ENCODE measurements around the gene MAGEL2. TPM values are rescaled to one million over a fixed set of nuclear protein-coding genes. Genes with fewer than 3 reads are reported as not detected.
A peak's percentile ranks its signal among the peaks of the same experiment; 100 is the strongest.

MAGEL2 gene
- 1.1 TPM for polyA plus RNA-seq (2013, experiment 1 of 2; ENCODE audit: insufficient read length)
- polyA plus RNA-seq (2013, experiment 2 of 2; ENCODE audit: insufficient read length) = 1.7 TPM

- DNase-seq = peak; percentile 27
Measured at GRCh38 chr15:23647421-23648370, at the start of gene MAGEL2. MAGEL2 (minus strand) TSS chr15:23647867; CDS start chr15:23647742, 125 bp downstream.

GRCh38 chr15:23695282-23695681 is 47.6 kb upstream of the MAGEL2 start:
- DNase-seq = no peak

- no peak for DNase-seq
Measured at GRCh38 chr15:23694592-23694991, 46.9 kb upstream of the MAGEL2 start.

GRCh38 chr15:23690450-23690852 is 42.8 kb upstream of the MAGEL2 start:
- DNase-seq = peak; percentile 43

GRCh38 chr15:23690015-23690414 is 42.3 kb upstream of the MAGEL2 start:
- DNase-seq = no peak

- peak; percentile 68 for DNase-seq
Measured at GRCh38 chr15:23687143-23687470, 39.4 kb upstream of the MAGEL2 start, which contains the start of gene NDN. NDN (minus strand) TSS chr15:23687305; CDS start chr15:23687217, 88 bp downstream.

GRCh38 chr15:23686466-23687142 is 38.9 kb upstream of the MAGEL2 start:
- DNase-seq = no peak

GRCh38 chr15:23671481-23671880 is 23.8 kb upstream of the MAGEL2 start:
- DNase-seq = no peak

- no peak for DNase-seq
Measured at GRCh38 chr15:23670970-23671369, 23.3 kb upstream of the MAGEL2 start.

GRCh38 chr15:23663232-23663631 is 15.6 kb upstream of the MAGEL2 start:
- DNase-seq = no peak

GRCh38 chr15:23648920-23649515 is 1.4 kb upstream of the MAGEL2 start:
- peak; percentile 7 for DNase-seq

GRCh38 chr15:23647001-23647295 is 719 bp downstream of the MAGEL2 start:
- no peak for DNase-seq

GRCh38 chr15:23646165-23647000 is 1.3 kb downstream of the MAGEL2 start:
- DNase-seq = no peak

GRCh38 chr15:23645371-23646164 is 2.1 kb downstream of the MAGEL2 start:
- no peak for DNase-seq

- DNase-seq = no peak
Measured at GRCh38 chr15:23644829-23645228, 2.8 kb downstream of the MAGEL2 start.

GRCh38 chr15:23642413-23643044 is 5.1 kb downstream of the MAGEL2 start:
- peak; percentile 62 for DNase-seq

- no peak for DNase-seq
Measured at GRCh38 chr15:23634181-23634580, 13.5 kb downstream of the MAGEL2 start.

GRCh38 chr15:23629234-23629805 is 18.3 kb downstream of the MAGEL2 start:
- DNase-seq = no peak

- no peak for DNase-seq
Measured at GRCh38 chr15:23628612-23629233, 18.9 kb downstream of the MAGEL2 start.

GRCh38 chr15:23616536-23616935 is 31.1 kb downstream of the MAGEL2 start:
- no peak for DNase-seq
